GM12878 (cell line): ENCODE results near the gene MORN2. TPM values are rescaled to one million over a fixed set of nuclear protein-coding genes. Genes with fewer than 3 reads are reported as not detected.

Experiments
- ATAC-seq: fragments of 200-7000 bp; cut with Tn5 transposase; 3 replicates; pipeline ENCODE4 v1.9.1; 2020; ENCODE audit warnings: mild to moderate bottlenecking, moderate library complexity
- BruUV-seq: library from RNA; stranded (reverse); fragments of 400-500 nt; replicated peaks from 2 replicates; lab custom pipeline; 2021; lab: Mats Ljungman, UMichigan
- CTCF ChIA-PET: fragments of 300-600 bp; sonication (Branson Sonifier 250); formaldehyde crosslinking; extraction: SDS; loops from one replicate; lab custom pipeline; 2021; ENCODE audit warnings: inconsistent platforms; lab: Yijun Ruan, JAX
- POLR2A ChIA-PET: fragments of 350-600 bp; formaldehyde crosslinking; extraction: SDS; loops from one replicate; lab custom pipeline; 2021; ENCODE audit warnings: inconsistent platforms; lab: Charles Lee
- RAD21 ChIA-PET: fragments of 300-600 bp; sonication (Branson Sonifier 250); formaldehyde crosslinking; loops from one replicate; lab custom pipeline; 2023; ENCODE audit warnings: antibody characterized with exemption; ENCODE audit not compliant: unreplicated experiment; lab: Charles Lee
- SMC1A ChIA-PET: fragments of 300-600 bp; sonication (Branson Sonifier 250); formaldehyde crosslinking; loops from one replicate; lab custom pipeline; 2023; ENCODE audit not compliant: unreplicated experiment, uncharacterized antibody; lab: Charles Lee
- DNase-seq: peaks from one replicate; pipeline ENCODE4 v3.0.0-alpha.2; 2011; ENCODE audit warnings: low read depth, low spot score
- FAIRE-seq: peaks from 3 replicates; lab custom pipeline; 2011; peaks lifted over from hg19 to GRCh38; lab: Jason Lieb, UNC
- H2AFZ ChIP-seq: 2 replicates; pipeline ENCODE4 v1.6.0; 2011; ENCODE audit warnings: low read depth, low read length, control low read depth; ENCODE audit not compliant: control insufficient read depth
- H3K27ac ChIP-seq: 2 replicates; pipeline ENCODE4 v1.5.1; 2011; ENCODE audit warnings: control low read depth; ENCODE audit not compliant: control insufficient read depth, insufficient read depth
- H3K27me3 ChIP-seq, 2 experiments: replicated peaks in 1 of 2; 2 replicates each; pipeline versions ENCODE4 v1.6.0 to v1.6.1; 2011; ENCODE audit warnings: low read length in 1 of 2; ENCODE audit not compliant: control insufficient read depth in 2 of 2, insufficient read depth in 2 of 2
- H3K36me3 ChIP-seq, 2 experiments: 2 replicates each; pipeline ENCODE4 v1.5.1; 2011; ENCODE audit warnings: low read length in 1 of 2; ENCODE audit not compliant: control insufficient read depth in 2 of 2, insufficient read depth in 2 of 2
- H3K4me1 ChIP-seq: 2 replicates; pipeline ENCODE4 v1.6.1; 2011; ENCODE audit warnings: mild to moderate bottlenecking, low read length, moderate library complexity, mixed read lengths; ENCODE audit not compliant: control insufficient read depth, insufficient read depth
- H3K4me2 ChIP-seq: 2 replicates; pipeline ENCODE4 v1.6.0; 2011; ENCODE audit warnings: control low read depth; ENCODE audit not compliant: control insufficient read depth, insufficient read depth
- H3K4me3 ChIP-seq: fragments of 200-600 bp; sonication (generic); 2 replicates; pipeline ENCODE4 v1.5.1; 2016
- H3K79me2 ChIP-seq: 2 replicates; pipeline ENCODE4 v1.6.0; 2011; ENCODE audit warnings: low read length; ENCODE audit not compliant: control insufficient read depth, insufficient read depth
- H3K9ac ChIP-seq: 2 replicates; pipeline ENCODE4 v1.8.0; 2011; ENCODE audit warnings: low read length, control low read depth, mixed read lengths; ENCODE audit not compliant: control insufficient read depth, insufficient read depth
- H3K9me3 ChIP-seq: replicated peaks from 3 replicates; pipeline ENCODE4 v1.5.1; 2011; ENCODE audit warnings: mild to moderate bottlenecking, low read length; ENCODE audit not compliant: control insufficient read depth, insufficient read depth
- H4K20me1 ChIP-seq: 2 replicates; pipeline ENCODE4 v1.6.0; 2011; ENCODE audit not compliant: control insufficient read depth, insufficient read depth
- BHLHE40 ChIP-seq, 2 experiments: fragments of 450-650 bp in 1 of 2; IDR thresholded peaks; 2 replicates each; pipeline ENCODE4 v1.6.1; 2011 to 2017; ENCODE audit warnings: low read depth in 2 of 2, borderline replicate concordance in 1 of 2, improper control_type of control experiment in 1 of 2, low read length in 1 of 2, mild to moderate bottlenecking in 1 of 2
- BMI1 ChIP-seq: fragments of 450-650 bp; IDR thresholded peaks from 2 replicates; pipeline ENCODE4 v1.6.1; 2016; ENCODE audit warnings: mild to moderate bottlenecking, moderate library complexity, borderline replicate concordance
- CHD4 ChIP-seq: fragments of 200-600 bp; sonication (generic); IDR thresholded peaks from 2 replicates; pipeline ENCODE4 v1.6.1; 2016; ENCODE audit warnings: mild to moderate bottlenecking
- IRF3 ChIP-seq: fragments of 450-650 bp; IDR thresholded peaks from 2 replicates; pipeline ENCODE4 v1.6.1; 2014; ENCODE audit warnings: mild to moderate bottlenecking
- MEF2B ChIP-seq: fragments of 450-650 bp; IDR thresholded peaks from 2 replicates; pipeline ENCODE4 v1.6.1; 2018; ENCODE audit warnings: mild to moderate bottlenecking, moderate library complexity; ENCODE audit not compliant: partially characterized antibody, poor library complexity, severe bottlenecking
- PAX5 ChIP-seq: IDR thresholded peaks from 2 replicates; pipeline ENCODE4 v1.6.1; 2011; ENCODE audit warnings: low read depth, low read length, borderline replicate concordance
- PML ChIP-seq: IDR thresholded peaks from 2 replicates; pipeline ENCODE4 v1.6.1; 2012; ENCODE audit warnings: low read length, inconsistent platforms
- RUNX3 ChIP-seq: IDR thresholded peaks from 2 replicates; pipeline ENCODE4 v1.6.1; 2012; ENCODE audit warnings: low read length, inconsistent platforms
- SPI1 ChIP-seq: IDR thresholded peaks from 2 replicates; pipeline ENCODE4 v1.6.1; 2011; ENCODE audit warnings: low read depth, mild to moderate bottlenecking, low read length, moderate library complexity, borderline replicate concordance; ENCODE audit not compliant: insufficient read depth
- TCF12 ChIP-seq: IDR thresholded peaks from 2 replicates; pipeline ENCODE4 v1.6.1; 2011; ENCODE audit warnings: low read depth, mild to moderate bottlenecking, low read length
- YBX1 ChIP-seq: fragments of 450-650 bp; IDR thresholded peaks from 2 replicates; pipeline ENCODE4 v1.6.1; 2016; ENCODE audit warnings: antibody characterized with exemption
- ZNF207 ChIP-seq: fragments of 450-650 bp; IDR thresholded peaks from 2 replicates; pipeline ENCODE4 v1.6.1; 2014; ENCODE audit warnings: antibody characterized with exemption, mild to moderate bottlenecking, borderline replicate concordance
- WGBS: methylation state at CpG from one replicate; pipeline ENCODE4 v1.1.6; 2016; ENCODE audit warnings: low lambda C conversion rate; ENCODE audit not compliant: insufficient replicate concordance, insufficient coverage; ENCODE audit errors: missing lambda C conversion rate; 5-methylcytosine and 5-hydroxymethylcytosine counted together
- in situ Hi-C: fragments of 300-500 bp; cut with MboI; formaldehyde crosslinking; loops from 9 replicates; pipeline ENCODE4 v1.14.3; 2018; ENCODE audit warnings: mixed read lengths
- intact Hi-C: fragments of 100-400 bp; cut with micrococcal nuclease; formaldehyde crosslinking; loops from one replicate; pipeline ENCODE4 v1.14.2; 2022; ENCODE audit not compliant: unreplicated experiment
- polyA plus RNA-seq, 11 experiments: library from polyadenylated mRNA; depleted of rRNA in 4 of 11; unstranded in 6 of 11; stranded (reverse) in 5 of 11; fragments of >200 nt; fragmentation: Nextera tagmentation in 4 of 11; fragmentation: Illumina TruSeq in 1 of 11; extraction: Ambion mirVana in 4 of 11; extraction: Trizol in 1 of 11; gene quantifications; 1 replicate in 1 of 11; 2 replicates in 10 of 11; pipeline versions ENCODE4 v1.2.1 to v1.2.3, GENCODE V29; 2011 to 2016; ENCODE audit warnings: inconsistent platforms in 2 of 11, missing spikeins in 2 of 11, low read depth in 1 of 11
- total RNA-seq, 4 experiments: library from RNA; depleted of rRNA in 3 of 4; stranded (reverse); fragments of >200 nt in 3 of 4; fragmentation: Illumina TruSeq in 1 of 4; extraction: Trizol in 1 of 4; gene quantifications; 2 replicates each; pipeline versions ENCODE4 v1.2.1 to v1.2.3, GENCODE V29; 2013 to 2021
- TF ChIP-seq, protein P1 (sequence below): fragments of 450-650 bp; IDR thresholded peaks from 2 replicates; pipeline ENCODE4 v1.6.1; 2017; ENCODE audit warnings: borderline replicate concordance
- TF ChIP-seq, protein P2 (sequence below): fragments of 450-650 bp; IDR thresholded peaks from 2 replicates; pipeline ENCODE4 v1.6.1; 2017; ENCODE audit warnings: antibody characterized with exemption, mild to moderate bottlenecking, moderate library complexity
- TF ChIP-seq, protein P3 (sequence below): IDR thresholded peaks from 2 replicates; pipeline ENCODE4 v1.6.1; 2012; ENCODE audit warnings: low read length, inconsistent platforms

The MORN2 gene
- total and polyA plus RNA-seq, 10 of the 15 experiments (the other 5 are each of a cell fraction or from before 2014, with no cell fraction given) = 2.3 to 26.9 (median 8.0) TPM

DNA sequence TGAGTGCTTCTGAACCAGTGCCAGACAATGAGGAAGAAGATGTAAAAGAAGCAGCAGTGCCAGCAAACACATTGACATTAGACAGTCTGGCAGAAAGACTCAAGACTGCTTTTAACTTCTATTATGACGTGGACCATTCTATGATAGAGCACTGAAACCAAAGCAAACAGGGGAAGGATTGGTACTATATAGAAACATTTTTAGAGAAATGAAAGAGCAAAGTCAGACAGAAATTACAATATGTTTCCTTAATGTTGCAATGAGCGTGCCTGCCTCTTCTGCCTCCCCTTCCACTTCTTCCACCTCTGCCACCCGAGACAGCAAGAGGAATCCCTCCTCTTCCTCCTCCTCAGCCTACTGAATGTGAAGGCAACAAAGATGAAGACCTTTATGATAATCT, 39.8 kb upstream of the MORN2 start:
- SMC1A ChIA-PET = interaction anchor here (4.1 kb wide), 1 partner anchor 254 kb away, joined by 23 read pairs; no protein-coding TSS in a partner anchor
- CTCF ChIA-PET = interaction anchor here (0.6 to 4.0 kb wide), 8 partner anchors 10 to 473 kb away, joined by 3 to 27 read pairs (median 5); no protein-coding TSS in a partner anchor
- in situ Hi-C loops (no loop called here), intact Hi-C loops (loop anchor here (1.0 kb wide), 1 partner anchor 255 kb away; no protein-coding TSS in a partner anchor)
- Histone ChIP-seq H3K4me3 (no peak overlapping the region), H3K4me1 (peaks cover 15% of the 10 kb centered on the region), H3K27ac (no peak overlapping the region), H3K9ac (no peak overlapping the region), H3K4me2 (no peak overlapping the region), H2AFZ (no peak overlapping the region), H3K79me2 (no peaks in the 10 kb centered on the region), H3K9me3 (no peaks in the 10 kb centered on the region), H3K36me3 (peaks cover 0 to 3% of the 10 kb centered on the region in 2 experiments; a peak in 1 of 4 replicates), H3K27me3 (no peaks in the 10 kb centered on the region), H4K20me1 (no peaks in the 10 kb centered on the region)
- FAIRE-seq (peak; percentile 79), ATAC-seq (peak; percentile 95), DNase-seq (peak; percentile 47)
- POLR2A ChIA-PET = interaction anchor here (1.0 kb wide), 1 partner anchor 254 kb away, joined by 3 read pairs; no protein-coding TSS in a partner anchor
- no TSS peak for BruUV-seq
- RAD21 ChIA-PET = interaction anchor here (1.0 kb wide), 1 partner anchor 92 kb away, joined by 3 read pairs; no protein-coding TSS in a partner anchor
- WGBS = 4% methylated on average over 3 of the region's 3 CpGs
- TF ChIP-seq SPI1 = peak; percentile 34; the same call in 1 of the 2 replicates
- no peak for TF ChIP-seq PAX5
- TF ChIP-seq, protein P1, sequence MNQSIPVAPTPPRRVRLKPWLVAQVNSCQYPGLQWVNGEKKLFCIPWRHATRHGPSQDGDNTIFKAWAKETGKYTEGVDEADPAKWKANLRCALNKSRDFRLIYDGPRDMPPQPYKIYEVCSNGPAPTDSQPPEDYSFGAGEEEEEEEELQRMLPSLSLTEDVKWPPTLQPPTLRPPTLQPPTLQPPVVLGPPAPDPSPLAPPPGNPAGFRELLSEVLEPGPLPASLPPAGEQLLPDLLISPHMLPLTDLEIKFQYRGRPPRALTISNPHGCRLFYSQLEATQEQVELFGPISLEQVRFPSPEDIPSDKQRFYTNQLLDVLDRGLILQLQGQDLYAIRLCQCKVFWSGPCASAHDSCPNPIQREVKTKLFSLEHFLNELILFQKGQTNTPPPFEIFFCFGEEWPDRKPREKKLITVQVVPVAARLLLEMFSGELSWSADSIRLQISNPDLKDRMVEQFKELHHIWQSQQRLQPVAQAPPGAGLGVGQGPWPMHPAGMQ = no peak
- peak; percentile 27; the same call in 1 of the 2 replicates for TF ChIP-seq RUNX3
- TF ChIP-seq CHD4 = no peak
- no peak for TF ChIP-seq IRF3
- TF ChIP-seq ZNF207 = no peak
- TF ChIP-seq YBX1 = no peak
- TF ChIP-seq, protein P2, sequence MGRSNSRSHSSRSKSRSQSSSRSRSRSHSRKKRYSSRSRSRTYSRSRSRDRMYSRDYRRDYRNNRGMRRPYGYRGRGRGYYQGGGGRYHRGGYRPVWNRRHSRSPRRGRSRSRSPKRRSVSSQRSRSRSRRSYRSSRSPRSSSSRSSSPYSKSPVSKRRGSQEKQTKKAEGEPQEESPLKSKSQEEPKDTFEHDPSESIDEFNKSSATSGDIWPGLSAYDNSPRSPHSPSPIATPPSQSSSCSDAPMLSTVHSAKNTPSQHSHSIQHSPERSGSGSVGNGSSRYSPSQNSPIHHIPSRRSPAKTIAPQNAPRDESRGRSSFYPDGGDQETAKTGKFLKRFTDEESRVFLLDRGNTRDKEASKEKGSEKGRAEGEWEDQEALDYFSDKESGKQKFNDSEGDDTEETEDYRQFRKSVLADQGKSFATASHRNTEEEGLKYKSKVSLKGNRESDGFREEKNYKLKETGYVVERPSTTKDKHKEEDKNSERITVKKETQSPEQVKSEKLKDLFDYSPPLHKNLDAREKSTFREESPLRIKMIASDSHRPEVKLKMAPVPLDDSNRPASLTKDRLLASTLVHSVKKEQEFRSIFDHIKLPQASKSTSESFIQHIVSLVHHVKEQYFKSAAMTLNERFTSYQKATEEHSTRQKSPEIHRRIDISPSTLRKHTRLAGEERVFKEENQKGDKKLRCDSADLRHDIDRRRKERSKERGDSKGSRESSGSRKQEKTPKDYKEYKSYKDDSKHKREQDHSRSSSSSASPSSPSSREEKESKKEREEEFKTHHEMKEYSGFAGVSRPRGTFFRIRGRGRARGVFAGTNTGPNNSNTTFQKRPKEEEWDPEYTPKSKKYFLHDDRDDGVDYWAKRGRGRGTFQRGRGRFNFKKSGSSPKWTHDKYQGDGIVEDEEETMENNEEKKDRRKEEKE = no peak
- TF ChIP-seq, protein P3, sequence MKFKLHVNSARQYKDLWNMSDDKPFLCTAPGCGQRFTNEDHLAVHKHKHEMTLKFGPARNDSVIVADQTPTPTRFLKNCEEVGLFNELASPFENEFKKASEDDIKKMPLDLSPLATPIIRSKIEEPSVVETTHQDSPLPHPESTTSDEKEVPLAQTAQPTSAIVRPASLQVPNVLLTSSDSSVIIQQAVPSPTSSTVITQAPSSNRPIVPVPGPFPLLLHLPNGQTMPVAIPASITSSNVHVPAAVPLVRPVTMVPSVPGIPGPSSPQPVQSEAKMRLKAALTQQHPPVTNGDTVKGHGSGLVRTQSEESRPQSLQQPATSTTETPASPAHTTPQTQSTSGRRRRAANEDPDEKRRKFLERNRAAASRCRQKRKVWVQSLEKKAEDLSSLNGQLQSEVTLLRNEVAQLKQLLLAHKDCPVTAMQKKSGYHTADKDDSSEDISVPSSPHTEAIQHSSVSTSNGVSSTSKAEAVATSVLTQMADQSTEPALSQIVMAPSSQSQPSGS = peak; percentile 33; the same call in 1 of the 2 replicates
- TF ChIP-seq PML = 0 out of 2 replicates have a peak, but pooled peaks have one; percentile 23
- no peak for TF ChIP-seq BHLHE40 (IDR thresholded peaks at IDR 0.05; ENCODE audit: borderline replicate concordance in 1 of 2, low read depth in 2 of 2, low read length in 1 of 2)
- no peak for TF ChIP-seq BMI1
- no peak for TF ChIP-seq MEF2B
- no peak for TF ChIP-seq TCF12
